Hepatocyte (in vitro differentiated cells): ENCODE results near the gene ATG4B.

ENCODE experiments used
- EZH2 ChIP-seq: fragments of 200-600 bp; sonication (generic); IDR thresholded peaks from 2 replicates; pipeline ENCODE4 v1.6.1; 2016; ENCODE audit warnings: antibody characterized with exemption, mild to moderate bottlenecking, borderline replicate concordance
- EZH2phosphoT487 ChIP-seq: fragments of 200-600 bp; sonication (generic); IDR thresholded peaks from one replicate; pipeline ENCODE4 v1.6.1; 2018; ENCODE audit warnings: antibody characterized with exemption, mild to moderate bottlenecking, low read depth, moderate library complexity; ENCODE audit not compliant: unreplicated experiment, severe bottlenecking
- TF ChIP-seq, protein P1 (sequence below): fragments of 200-600 bp; sonication (generic); IDR thresholded peaks from 2 replicates; pipeline ENCODE4 v1.5.1; 2016; ENCODE audit warnings: antibody characterized with exemption, mild to moderate bottlenecking; ENCODE audit not compliant: poor library complexity

DNA sequence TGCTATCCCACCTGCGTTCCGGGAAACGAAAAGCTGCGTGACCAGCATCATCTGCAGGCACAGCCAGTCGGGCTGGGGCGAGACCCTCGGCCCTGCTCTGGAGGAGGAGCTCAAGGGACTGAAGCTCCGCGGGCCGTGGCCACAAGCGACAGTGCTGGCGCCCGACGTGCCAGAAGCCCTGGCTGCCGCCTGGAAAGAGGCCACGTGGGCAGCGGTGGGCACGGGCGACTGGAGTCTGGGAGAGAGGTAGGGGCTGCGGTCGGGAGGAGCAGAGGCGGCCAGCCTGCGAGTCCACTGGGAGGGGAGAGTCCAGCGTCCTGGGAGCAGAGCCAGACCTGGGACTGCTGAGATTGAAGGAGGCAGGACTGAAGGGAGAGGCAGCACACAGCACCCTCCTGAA is 39.9 kb downstream of the ATG4B start:
- TF ChIP-seq, protein P1, sequence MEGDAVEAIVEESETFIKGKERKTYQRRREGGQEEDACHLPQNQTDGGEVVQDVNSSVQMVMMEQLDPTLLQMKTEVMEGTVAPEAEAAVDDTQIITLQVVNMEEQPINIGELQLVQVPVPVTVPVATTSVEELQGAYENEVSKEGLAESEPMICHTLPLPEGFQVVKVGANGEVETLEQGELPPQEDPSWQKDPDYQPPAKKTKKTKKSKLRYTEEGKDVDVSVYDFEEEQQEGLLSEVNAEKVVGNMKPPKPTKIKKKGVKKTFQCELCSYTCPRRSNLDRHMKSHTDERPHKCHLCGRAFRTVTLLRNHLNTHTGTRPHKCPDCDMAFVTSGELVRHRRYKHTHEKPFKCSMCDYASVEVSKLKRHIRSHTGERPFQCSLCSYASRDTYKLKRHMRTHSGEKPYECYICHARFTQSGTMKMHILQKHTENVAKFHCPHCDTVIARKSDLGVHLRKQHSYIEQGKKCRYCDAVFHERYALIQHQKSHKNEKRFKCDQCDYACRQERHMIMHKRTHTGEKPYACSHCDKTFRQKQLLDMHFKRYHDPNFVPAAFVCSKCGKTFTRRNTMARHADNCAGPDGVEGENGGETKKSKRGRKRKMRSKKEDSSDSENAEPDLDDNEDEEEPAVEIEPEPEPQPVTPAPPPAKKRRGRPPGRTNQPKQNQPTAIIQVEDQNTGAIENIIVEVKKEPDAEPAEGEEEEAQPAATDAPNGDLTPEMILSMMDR: no peak
- TF ChIP-seq EZH2 (no peak), EZH2phosphoT487 (no peak)
